ENCODE data around the gene MED25. TPM values are rescaled to one million over a fixed set of nuclear protein-coding genes. Genes with fewer than 3 reads are reported as not detected.

The MED25 gene
- total RNA-seq, 1 experiment from 2014 or later, result 99.6 TPM

- peaks cover 31% of the 10 kb centered on the region for H3K4me1 ChIP-seq (replicated peaks; ENCODE audit: insufficient read depth)
- H3K4me3 ChIP-seq, result peak overlapping the region; percentile 79; the same call in 1 of the 2 replicates
- no peaks in the 10 kb centered on the region for H3K9me3 ChIP-seq (ENCODE audit: insufficient read depth, low read depth)
- DNase-seq, result peak in 1 of 2 experiments; percentile 55
- BruUV-seq (replicated peaks), result no TSS peak
- no peaks in the 10 kb centered on the region for H3K9me2 ChIP-seq (ENCODE audit: insufficient read depth)
- H3K79me2 ChIP-seq (ENCODE audit: low read depth), result peaks cover 52% of the 10 kb centered on the region
- H3K27me3 ChIP-seq (ENCODE audit: insufficient read depth, low read depth), result no peaks in the 10 kb centered on the region
- CTCF ChIA-PET, result no interaction called here
- POLR2A ChIA-PET (ENCODE audit: unreplicated experiment), result no interaction called here
- H4K20me1 ChIP-seq (ENCODE audit: insufficient read depth), result peaks cover 31% of the 10 kb centered on the region
- intact Hi-C loops (cut with micrococcal nuclease; ENCODE audit: unreplicated experiment), result loop anchor here (5.0 kb wide), 2 partner anchors 53 to 153 kb away; partner anchors contain the start of genes ATF5, NUP62, VRK3 and ZNF473
- 0 out of 2 replicates have a peak, but pooled peaks cover 8% of the 10 kb centered on the region for H3K36me3 ChIP-seq (ENCODE audit: low read depth)
- peaks cover 34% of the 10 kb centered on the region; the same call in 1 of the 2 replicates for H3F3A ChIP-seq (ENCODE audit: insufficient read depth, low read depth)
- H3K4me2 ChIP-seq, result peak overlapping the region; percentile 95
- no peak for TF ChIP-seq CTCF (conservative IDR thresholded peaks at IDR 0.05)
- no peak for TF ChIP-seq EZH2 (IDR thresholded peaks at IDR 0.05; ENCODE audit: low read depth)
- H2AFZ ChIP-seq, result no peak overlapping the region
- H3K27ac ChIP-seq, result no peak overlapping the region
Measured at GRCh38 chr19:49874503-49875157, 56.5 kb downstream of the MED25 start.

GRCh38 chr19:49875177-49875576 lies 57.1 kb downstream of the MED25 start:
- H3K4me2 ChIP-seq, result peak overlapping the region; percentile 95
- ChIA-PET POLR2A (ENCODE audit: unreplicated experiment) (no interaction called here), CTCF (no interaction called here)
- peaks cover 29% of the 10 kb centered on the region for H3K4me1 ChIP-seq (replicated peaks; ENCODE audit: insufficient read depth)
- H3K27ac ChIP-seq, result peak overlapping the region; percentile 92
- DNase-seq, result no peak
- intact Hi-C loops (cut with micrococcal nuclease; ENCODE audit: unreplicated experiment), result loop anchor here (5.0 kb wide), 2 partner anchors 52 to 152 kb away; partner anchors contain the start of genes ATF5, NUP62, VRK3 and ZNF473
- no TSS peak for BruUV-seq (replicated peaks)
- H3K9me2 ChIP-seq (ENCODE audit: insufficient read depth), result no peaks in the 10 kb centered on the region
- peak overlapping the region; percentile 79 for H3K4me3 ChIP-seq
- H3F3A ChIP-seq (ENCODE audit: insufficient read depth, low read depth), result peaks cover 29% of the 10 kb centered on the region; the same call in 1 of the 2 replicates
- 0 out of 2 replicates have a peak, but pooled peaks cover 10% of the 10 kb centered on the region for H3K36me3 ChIP-seq (ENCODE audit: low read depth)
- no peaks in the 10 kb centered on the region for H3K27me3 ChIP-seq (ENCODE audit: insufficient read depth, low read depth)
- H4K20me1 ChIP-seq (ENCODE audit: insufficient read depth), result peaks cover 31% of the 10 kb centered on the region
- no peaks in the 10 kb centered on the region for H3K9me3 ChIP-seq (ENCODE audit: insufficient read depth, low read depth)
- H3K79me2 ChIP-seq (ENCODE audit: low read depth), result peaks cover 52% of the 10 kb centered on the region
- no peak for TF ChIP-seq EZH2 (IDR thresholded peaks at IDR 0.05; ENCODE audit: low read depth)
- TF ChIP-seq CTCF (conservative IDR thresholded peaks at IDR 0.05), result no peak
- no peak overlapping the region for H2AFZ ChIP-seq

GRCh38 chr19:49875857-49876421 lies 57.9 kb downstream of the MED25 start:
- no peak for DNase-seq

More at GRCh38 chr19:49875857-49876421, 57.9 kb downstream of the MED25 start:
- Histone ChIP-seq H3F3A (ENCODE audit: insufficient read depth, low read depth) (peaks cover 21% of the 10 kb centered on the region; the same call in 1 of the 2 replicates), H3K9me2 (ENCODE audit: insufficient read depth) (no peaks in the 10 kb centered on the region), H3K4me3 (peak overlapping the region; percentile 79), H3K27ac (peak overlapping the region; percentile 92), H3K79me2 (ENCODE audit: low read depth) (peaks cover 52% of the 10 kb centered on the region), H2AFZ (peak overlapping the region; percentile 86), H3K9me3 (ENCODE audit: insufficient read depth, low read depth) (no peaks in the 10 kb centered on the region), H3K4me2 (peak overlapping the region; percentile 95), H3K36me3 (ENCODE audit: low read depth) (0 out of 2 replicates have a peak, but pooled peaks cover 14% of the 10 kb centered on the region), H4K20me1 (ENCODE audit: insufficient read depth) (peaks cover 36% of the 10 kb centered on the region), H3K4me1 (replicated peaks; ENCODE audit: insufficient read depth) (peaks cover 21% of the 10 kb centered on the region), H3K27me3 (ENCODE audit: insufficient read depth, low read depth) (no peaks in the 10 kb centered on the region)
- BruUV-seq (replicated peaks), result no TSS peak
- ChIA-PET POLR2A (ENCODE audit: unreplicated experiment) (interaction anchor here (0.6 to 0.7 kb wide), 2 partner anchors 8 to 423 kb away, joined by 3 to 4 read pairs; partner anchors contain the start of gene ALDH16A1), CTCF (no interaction called here)
- intact Hi-C loops (cut with micrococcal nuclease; ENCODE audit: unreplicated experiment), result loop anchor here (2.0 to 5.0 kb wide), 10 partner anchors 51 to 513 kb away; partner anchors contain the start of genes AP2A1, ATF5, DKKL1 and MYH14
- TF ChIP-seq CTCF (conservative IDR thresholded peaks at IDR 0.05) (no peak), EZH2 (IDR thresholded peaks at IDR 0.05; ENCODE audit: low read depth) (no peak)
